Transverse colon (tissue), 4 donors: ENCODE results near the gene COL23A1.

ENCODE experiments used
- CTCF ChIP-seq, 5 experiments: fragments of 200-600 bp in 3 of 5; fragments of 450-650 bp in 2 of 5; sonication (generic) in 3 of 5; IDR thresholded peaks; 1 replicate in 2 of 5; 2 replicates in 3 of 5; pipeline ENCODE4 v1.5.1; 2016 to 2017; ENCODE audit warnings: antibody characterized with exemption in 5 of 5, inconsistent platforms in 3 of 5, mild to moderate bottlenecking in 2 of 5, moderate library complexity in 1 of 5
- EP300 ChIP-seq: sonication (generic); formaldehyde crosslinking; IDR thresholded peaks from one replicate; pipeline ENCODE4 v1.6.1; 2017; ENCODE audit warnings: antibody characterized with exemption, low read depth
- POLR2A ChIP-seq: fragments of 450-650 bp; IDR thresholded peaks from one replicate; pipeline ENCODE4 v1.6.1; 2016; ENCODE audit warnings: antibody characterized with exemption, mild to moderate bottlenecking, moderate library complexity
- POLR2AphosphoS5 ChIP-seq, 3 donors: sonication (generic); formaldehyde crosslinking; IDR thresholded peaks; one replicate each; pipeline ENCODE4 v1.6.1; 2016; ENCODE audit warnings: antibody characterized with exemption in 3 of 3

- TF ChIP-seq CTCF (IDR thresholded peaks at IDR 0.05) (no peak), POLR2AphosphoS5 (IDR thresholded peaks at IDR 0.05) (no peak), EP300 (no peak), POLR2A (no peak)
Measured at GRCh38 chr5:178320281-178320855, 269.8 kb downstream of the COL23A1 start.
